DMS79 (cell line): ENCODE data around the gene C21orf58.
"Not testable (repeated sequence)": the region's sequence is repeated elsewhere in the genome, so short reads cannot be mapped to it uniquely, and the experiment has no call there.

Experiments used
- DNase-seq: peaks from one replicate; lab custom pipeline; 2025; lab: John Stamatoyannopoulos, UW

Gene C21orf58

GRCh38 chr21:46323710-46324389, at the start of gene C21orf58, which contains the start of gene PCNT:
C21orf58 (minus strand) TSS chr21:46323870; CDS start chr21:46322738, 1,132 bp downstream.
PCNT (plus strand) TSS chr21:46324156; CDS start chr21:46324229, 73 bp downstream.
- peak; percentile 90 for DNase-seq

DNA sequence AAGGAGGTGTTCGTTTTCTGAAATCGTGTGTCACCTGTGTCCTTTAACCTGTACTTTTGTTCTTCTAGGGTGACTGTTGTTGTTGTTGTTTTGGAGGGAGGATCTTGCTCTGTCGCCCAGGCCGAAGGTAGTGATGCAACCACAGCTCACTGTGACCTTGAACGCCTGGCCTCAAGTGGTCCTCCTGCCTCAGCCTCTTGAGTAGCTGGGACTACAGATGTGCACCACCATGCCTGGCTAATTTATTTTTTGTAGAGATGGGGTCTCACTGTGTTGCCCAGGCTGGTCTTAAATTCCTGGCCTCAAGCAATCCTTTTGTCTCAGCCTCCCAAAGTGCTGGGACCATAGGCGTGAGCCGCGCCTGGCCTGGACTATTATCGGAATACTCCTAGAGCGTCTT, 49.3 kb upstream of the C21orf58 start:
- DNase-seq = not testable (repeated sequence)

- DNase-seq = no peak
Observed at GRCh38 chr21:46372014-46372485, 48.4 kb upstream of the C21orf58 start.

DNA sequence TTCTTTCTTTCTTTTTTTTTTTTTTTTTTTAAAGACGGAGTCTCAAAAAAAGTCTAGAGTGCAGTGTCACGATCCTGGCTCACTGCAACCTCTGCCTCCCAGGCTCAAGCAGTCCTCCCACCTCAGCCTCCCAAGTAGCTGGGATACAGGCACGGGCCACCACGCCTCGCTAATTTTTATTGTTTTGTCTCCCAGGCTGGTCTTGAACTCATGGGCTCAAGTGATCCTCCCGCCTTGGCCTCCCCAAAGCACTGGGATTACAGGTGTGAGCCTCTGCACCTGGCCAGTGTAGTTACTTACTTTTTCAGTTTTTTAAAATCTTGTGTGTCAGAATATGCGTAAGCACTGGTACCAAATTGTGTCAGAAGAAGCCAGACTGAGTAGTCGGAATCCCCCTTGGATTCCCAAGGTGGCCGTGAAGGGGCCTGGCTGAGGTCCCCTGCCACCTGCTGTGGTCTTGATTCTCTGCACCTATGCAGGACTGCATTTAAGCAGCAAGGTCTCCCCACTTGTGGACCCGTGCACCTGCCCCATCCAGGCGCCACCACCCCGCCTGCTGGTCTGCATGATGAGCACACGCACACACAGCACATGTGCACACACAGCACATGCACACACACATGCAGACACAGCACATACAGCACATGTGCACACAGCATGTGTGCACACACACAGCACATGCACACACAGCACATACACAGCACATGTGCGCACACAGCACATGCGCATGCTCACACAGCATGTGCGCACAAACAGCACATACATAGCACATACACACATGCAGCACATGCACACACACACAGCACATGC, 47.7 kb upstream of the C21orf58 start:
- no peak for DNase-seq

DNA sequence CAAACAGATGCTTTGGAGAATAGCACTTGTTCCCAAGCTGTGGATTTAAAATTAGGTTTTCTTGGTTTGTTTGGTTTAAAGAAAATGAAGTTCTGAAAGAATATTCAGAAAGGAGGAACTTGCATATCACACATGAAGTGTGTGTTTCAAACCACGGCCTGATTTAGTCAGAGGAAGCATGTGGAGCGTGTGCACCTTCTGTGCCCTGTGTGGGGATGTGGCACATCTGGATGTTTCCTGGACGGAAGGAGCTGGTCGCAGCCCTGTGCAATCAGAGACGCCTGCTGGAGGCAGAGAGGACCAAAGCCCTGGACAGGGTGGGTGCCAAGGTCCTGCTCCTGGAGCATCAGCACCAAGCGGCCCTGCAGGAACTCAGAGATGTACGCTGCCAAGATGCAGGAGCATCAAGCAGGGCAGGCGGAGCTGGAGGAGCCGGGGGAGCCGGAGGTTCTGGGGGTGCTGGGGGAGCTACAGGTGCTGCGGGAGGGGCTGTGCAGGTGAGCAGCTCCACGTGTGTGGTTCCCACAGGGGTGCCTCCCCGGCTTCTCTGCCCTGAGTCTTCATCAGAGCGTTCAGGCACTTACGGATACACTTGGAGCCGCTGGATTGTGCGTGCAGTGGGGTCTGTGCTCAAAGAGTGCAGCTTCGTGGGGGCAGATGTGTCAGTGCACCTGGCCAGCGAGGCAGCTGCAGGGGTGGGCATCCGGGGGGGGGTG, 46.0 kb upstream of the C21orf58 start:
- no peak for DNase-seq

DNA sequence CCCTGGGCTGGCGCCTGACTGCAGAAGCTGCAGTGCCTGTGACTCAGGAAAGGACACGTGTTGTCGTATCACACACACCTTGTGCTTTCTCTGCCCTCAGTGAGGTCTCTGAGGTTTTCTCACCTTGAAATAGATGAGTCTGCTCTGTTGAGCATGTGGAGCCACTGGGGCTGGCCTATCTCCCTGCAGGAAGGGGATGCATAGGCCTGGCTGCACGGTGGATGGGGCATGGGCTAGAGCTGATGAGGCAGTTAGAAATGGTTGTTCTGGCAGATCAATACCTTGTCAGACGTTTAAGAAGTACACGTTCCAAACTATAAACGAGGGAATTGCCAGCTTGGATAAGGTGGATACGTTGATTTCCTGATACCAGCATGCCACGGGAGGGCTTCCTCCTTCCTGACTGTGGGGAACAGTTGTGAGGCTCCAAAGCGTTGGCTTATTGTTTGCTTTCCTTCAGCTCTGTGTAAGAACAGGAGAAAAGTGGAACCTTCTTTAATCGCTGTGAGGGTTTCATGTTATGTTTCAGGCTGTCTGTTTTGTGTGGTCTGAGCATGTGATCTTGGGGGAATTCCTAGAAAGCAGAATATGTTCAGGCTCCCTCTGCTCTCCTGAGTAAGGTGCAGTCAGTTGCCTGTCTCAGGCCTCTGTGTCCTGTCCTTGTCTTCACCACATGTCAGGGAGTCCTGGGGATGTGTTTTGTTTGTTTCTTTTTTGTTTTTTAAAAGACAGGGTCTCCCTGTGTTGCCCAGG, 45.0 kb upstream of the C21orf58 start:
- DNase-seq = no peak

DNA sequence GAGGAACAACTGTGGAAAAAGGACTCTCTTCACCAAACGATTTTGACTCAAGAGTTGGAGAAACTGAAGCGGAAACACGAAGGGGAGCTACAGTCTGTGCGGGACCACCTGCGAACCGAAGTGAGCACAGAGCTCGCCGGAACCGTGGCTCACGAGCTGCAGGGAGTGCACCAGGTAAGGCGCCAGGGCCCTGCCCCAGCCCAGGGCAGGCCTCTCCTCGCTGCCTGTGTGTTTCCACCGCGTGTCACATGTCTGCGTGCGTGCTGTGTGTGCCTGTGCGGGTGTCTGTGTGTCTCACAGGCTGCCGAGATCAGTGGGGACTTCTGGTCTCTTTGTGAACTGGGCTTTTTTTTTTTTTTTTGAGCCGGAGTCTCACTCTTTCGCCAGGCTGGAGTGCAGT, 43.3 kb upstream of the C21orf58 start:
- no peak for DNase-seq

GRCh38 chr21:46366561-46366960, 42.9 kb upstream of the C21orf58 start:
- no peak for DNase-seq

GRCh38 chr21:46366091-46366490, 42.4 kb upstream of the C21orf58 start:
- no peak for DNase-seq

DNA sequence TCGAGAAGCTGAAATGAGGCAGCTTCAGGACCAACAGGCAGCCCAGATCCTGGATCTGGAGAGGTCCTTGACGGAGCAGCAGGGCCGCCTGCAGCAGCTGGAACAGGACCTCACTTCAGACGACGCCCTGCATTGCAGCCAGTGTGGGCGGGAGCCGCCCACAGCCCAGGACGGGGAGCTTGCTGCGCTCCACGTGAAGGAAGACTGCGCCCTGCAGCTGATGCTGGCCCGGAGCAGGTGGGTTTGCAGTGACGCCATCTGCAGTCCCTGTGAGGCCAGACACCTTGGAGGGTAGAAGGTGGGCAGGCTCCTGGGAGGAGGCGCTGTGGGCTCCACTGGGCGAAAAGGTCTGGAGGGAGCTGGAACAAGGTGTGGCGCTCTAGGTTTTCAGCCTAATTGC, 40.0 kb upstream of the C21orf58 start:
- DNase-seq = no peak

DNA sequence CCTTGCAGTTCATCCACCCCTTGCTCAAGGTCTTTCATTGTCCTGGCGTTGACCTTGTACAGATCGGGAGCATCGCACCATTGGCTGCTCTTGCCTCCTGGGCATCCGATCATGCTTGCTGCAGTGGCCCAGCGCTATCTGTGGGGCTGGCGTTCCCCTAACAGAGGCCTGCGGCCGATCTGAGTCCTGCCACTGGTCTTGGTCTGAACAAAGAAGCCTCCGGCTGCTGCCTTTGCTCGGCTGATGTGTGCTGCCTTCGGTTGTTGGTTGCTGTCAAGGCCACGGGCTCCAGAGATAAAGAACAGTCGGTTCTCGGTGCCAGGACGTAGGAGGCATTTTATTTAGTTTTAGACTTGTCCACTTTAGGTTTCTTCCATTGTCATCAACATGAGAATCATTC, 39.3 kb upstream of the C21orf58 start:
- no peak for DNase-seq

- no peak for DNase-seq
Observed at GRCh38 chr21:46361935-46362334, 38.3 kb upstream of the C21orf58 start.

DNA sequence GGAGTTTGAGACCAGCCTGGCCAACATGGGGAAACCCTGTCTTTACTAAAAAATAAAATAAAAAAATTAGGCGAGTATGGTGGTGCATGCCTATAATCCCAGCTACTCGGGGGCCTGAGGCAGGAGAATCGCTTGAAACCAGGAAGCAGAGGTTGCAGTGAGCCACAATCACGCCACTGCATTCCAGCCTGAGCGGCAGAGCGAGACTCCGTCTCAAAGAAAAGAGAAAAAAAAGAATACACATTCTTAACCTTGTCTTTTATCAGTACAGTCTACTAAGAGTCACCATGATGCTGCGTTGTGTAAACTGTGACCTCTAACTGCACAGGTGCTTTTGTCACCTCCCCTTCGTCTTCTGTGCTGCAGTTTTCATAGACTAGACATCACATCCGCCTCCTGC, 37.5 kb upstream of the C21orf58 start:
- no peak for DNase-seq

GRCh38 chr21:46357684-46358425, 34.2 kb upstream of the C21orf58 start:
- no peak for DNase-seq

DNA sequence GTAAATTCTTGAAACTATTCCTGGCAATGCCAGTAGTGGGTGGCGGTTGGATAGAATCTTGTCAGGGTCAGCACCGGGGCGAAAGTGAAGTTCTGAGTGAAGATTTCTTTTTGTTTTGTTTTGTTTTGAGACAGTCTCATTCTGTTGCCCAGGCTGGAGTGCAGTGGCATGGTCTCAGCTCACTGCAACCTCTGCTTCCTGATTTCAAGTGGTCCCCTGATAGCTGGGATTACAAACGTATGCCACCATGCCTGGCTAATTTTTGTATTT, 33.6 kb upstream of the C21orf58 start:
- DNase-seq = no peak

DNA sequence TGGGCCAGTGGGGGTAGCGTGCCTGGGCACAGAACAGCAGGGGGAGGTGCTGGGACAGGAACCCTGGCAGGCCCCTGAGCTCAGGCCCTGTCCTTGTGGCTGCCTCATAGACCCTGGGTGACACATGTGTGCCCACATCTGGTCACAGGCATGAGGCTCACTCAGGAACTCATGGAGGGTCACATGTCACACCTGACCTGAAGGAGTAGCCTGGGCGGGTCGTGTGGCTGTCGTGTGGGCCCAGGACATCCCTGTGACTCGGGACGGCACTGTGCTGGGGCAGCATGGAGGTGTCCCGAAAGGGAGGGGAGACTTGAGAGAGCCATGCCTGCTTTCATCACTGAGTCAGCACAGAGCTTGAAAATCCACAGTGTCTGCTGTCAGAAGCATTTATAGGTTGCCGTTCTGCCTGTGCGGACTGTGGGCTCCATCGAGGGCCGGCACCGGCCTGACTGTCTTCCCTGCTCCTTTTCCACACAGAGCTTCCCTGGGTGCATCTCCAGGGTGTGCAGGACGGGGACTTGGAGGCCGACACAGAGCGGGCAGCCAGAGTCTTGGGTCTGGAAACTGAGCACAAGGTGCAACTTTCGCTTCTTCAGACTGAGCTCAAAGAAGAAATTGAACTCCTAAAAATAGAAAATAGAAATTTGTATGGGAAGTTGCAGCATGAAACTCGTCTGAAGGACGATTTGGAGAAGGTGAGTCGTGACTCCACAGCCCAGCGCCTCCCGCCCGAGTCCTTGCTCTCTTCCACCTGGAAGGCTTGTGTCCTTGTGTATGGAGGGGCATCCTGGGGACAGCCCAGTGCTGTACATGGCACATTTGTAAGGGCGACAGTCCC, 33.0 kb upstream of the C21orf58 start:
- DNase-seq = no peak

- DNase-seq = no peak
Observed at GRCh38 chr21:46356005-46356338, 32.3 kb upstream of the C21orf58 start.

DNA sequence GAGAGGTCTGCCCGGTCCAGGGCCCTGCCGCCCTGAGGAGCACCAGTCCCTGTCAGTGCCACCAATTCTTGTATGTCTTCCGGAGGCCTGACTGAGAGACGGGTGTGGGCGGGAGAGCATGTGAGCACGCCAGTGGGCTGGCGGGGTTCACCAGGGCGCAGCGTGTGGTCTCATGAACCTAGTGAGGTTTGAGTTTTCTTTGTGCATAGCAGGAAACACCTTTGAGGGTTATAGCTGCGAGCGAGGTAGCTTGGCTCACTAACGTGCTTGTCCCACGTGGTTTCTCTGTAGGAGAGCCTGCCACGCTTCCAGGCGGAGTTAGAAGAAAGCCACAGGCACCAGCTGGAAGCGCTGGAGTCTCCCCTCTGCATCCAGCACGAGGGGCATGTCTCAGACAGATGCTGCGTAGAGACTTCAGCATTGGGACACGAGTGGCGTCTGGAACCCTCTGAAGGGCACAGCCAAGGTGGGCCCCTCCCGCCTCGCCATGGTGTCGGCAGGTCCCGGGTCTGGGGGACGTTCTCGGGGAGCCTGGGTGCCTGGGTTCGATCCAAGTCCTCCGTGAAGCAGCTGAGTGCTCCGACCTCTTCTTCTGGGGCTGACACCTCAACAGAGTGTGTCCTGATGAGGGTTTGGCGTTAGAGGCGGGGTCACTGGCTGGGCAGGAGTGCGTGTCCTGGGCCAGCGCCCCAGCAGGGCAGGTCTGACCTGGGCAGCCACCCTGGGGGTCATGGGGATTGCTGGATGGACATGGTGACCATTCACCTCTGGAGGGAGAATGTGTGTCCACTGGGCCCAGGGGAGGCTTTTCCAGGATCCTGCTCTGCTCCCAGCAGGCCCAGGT, 31.7 kb upstream of the C21orf58 start:
- no peak for DNase-seq

DNA sequence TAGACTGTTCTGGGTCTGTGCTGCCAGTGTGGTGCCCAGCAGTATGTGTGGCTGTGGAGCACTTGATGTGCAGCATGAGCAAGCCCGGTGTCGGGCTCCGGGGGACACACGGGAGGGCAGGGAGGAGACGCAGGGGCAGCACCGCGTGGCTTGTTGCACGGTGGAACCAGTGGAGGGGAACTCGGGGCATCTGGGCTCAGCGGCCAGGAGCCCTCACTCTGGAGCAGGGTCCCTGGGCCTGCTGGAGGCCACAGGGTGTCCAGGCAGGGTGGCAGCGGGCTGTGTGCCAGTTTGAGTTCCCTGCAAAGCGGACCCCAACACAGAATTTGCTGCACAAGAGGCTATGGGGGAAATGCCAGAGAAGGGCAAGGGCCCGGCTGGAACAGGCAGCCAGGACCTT, 30.8 kb upstream of the C21orf58 start:
- DNase-seq = no peak

DNA sequence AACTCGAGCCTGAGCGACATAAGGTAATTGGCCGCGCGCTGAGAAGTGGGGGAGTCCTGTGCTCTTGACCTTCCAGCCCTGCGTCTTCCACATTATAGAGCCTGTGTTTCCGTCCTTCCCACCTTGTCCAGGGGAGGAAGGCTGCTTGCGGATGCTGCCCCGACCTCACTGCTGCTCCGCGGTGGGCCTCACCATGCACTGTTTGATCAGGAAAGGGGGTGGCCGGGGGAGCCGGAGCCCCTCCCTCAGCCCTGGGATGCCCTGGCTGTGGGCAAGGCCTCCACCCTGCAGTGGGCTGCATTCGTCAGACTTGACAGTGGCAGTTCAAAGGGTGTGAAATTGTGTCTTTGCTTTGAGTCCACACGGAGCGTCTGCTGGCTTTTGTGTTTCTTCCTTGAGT, 30.4 kb upstream of the C21orf58 start:
- no peak for DNase-seq
